G401.6 (cell line): ENCODE data around the gene SPAG17.

Experiments
- FAIRE-seq: peaks from 2 replicates; lab custom pipeline; 2012; peaks lifted over from hg19 to GRCh38; lab: Jason Lieb, UNC

SPAG17 gene

GRCh38 chr1:118118469-118118868 is 66.6 kb downstream of the SPAG17 start:
- FAIRE-seq: peak; percentile 99

- no peak for FAIRE-seq
Measured at GRCh38 chr1:118117521-118117920, 67.5 kb downstream of the SPAG17 start.

GRCh38 chr1:118116909-118117308 is 68.1 kb downstream of the SPAG17 start:
- peak; percentile 57 for FAIRE-seq

GRCh38 chr1:118116401-118116800 is 68.6 kb downstream of the SPAG17 start:
- peak; percentile 45 for FAIRE-seq

GRCh38 chr1:118115567-118116295 is 69.3 kb downstream of the SPAG17 start:
- peak; percentile 98 for FAIRE-seq

GRCh38 chr1:118113261-118113660 is 71.8 kb downstream of the SPAG17 start:
- peak; percentile 99 for FAIRE-seq

GRCh38 chr1:118110580-118110979 is 74.4 kb downstream of the SPAG17 start:
- FAIRE-seq: no peak

GRCh38 chr1:118104951-118105350 is 80.1 kb downstream of the SPAG17 start:
- no peak for FAIRE-seq

- no peak for FAIRE-seq
Measured at GRCh38 chr1:118102445-118102844, 82.6 kb downstream of the SPAG17 start.

- no peak for FAIRE-seq
Measured at GRCh38 chr1:118101999-118102398, 83.0 kb downstream of the SPAG17 start.

- peak; percentile 78 for FAIRE-seq
Measured at GRCh38 chr1:118101515-118101844, 83.5 kb downstream of the SPAG17 start.

GRCh38 chr1:118100686-118101514 is 84.1 kb downstream of the SPAG17 start:
- FAIRE-seq: no peak

- FAIRE-seq: no peak
Measured at GRCh38 chr1:118099686-118100085, 85.3 kb downstream of the SPAG17 start.

GRCh38 chr1:118097622-118098348 is 87.2 kb downstream of the SPAG17 start:
- peak; percentile 33 for FAIRE-seq

- FAIRE-seq: no peak
Measured at GRCh38 chr1:118093017-118093416, 92.0 kb downstream of the SPAG17 start.

GRCh38 chr1:118090130-118090529 is 94.9 kb downstream of the SPAG17 start:
- no peak for FAIRE-seq

GRCh38 chr1:118085365-118085764 is 99.7 kb downstream of the SPAG17 start:
- no peak for FAIRE-seq

- no peak for FAIRE-seq
Measured at GRCh38 chr1:118084400-118084799, 100.6 kb downstream of the SPAG17 start.

GRCh38 chr1:118082984-118083383 is 102.0 kb downstream of the SPAG17 start:
- no peak for FAIRE-seq

GRCh38 chr1:118081387-118081786 is 103.6 kb downstream of the SPAG17 start:
- FAIRE-seq: no peak

- FAIRE-seq: peak; percentile 97
Measured at GRCh38 chr1:118077331-118078045, 107.5 kb downstream of the SPAG17 start.

- FAIRE-seq: no peak
Measured at GRCh38 chr1:118075116-118075515, 109.9 kb downstream of the SPAG17 start.
